ENCODE data around the gene HS6ST1. TPM values are rescaled to one million over a fixed set of nuclear protein-coding genes. Genes with fewer than 3 reads are reported as not detected.
"Not testable (repeated sequence)": the region's sequence is repeated elsewhere in the genome, so short reads cannot be mapped to it uniquely, and the experiment has no call there.

Gene HS6ST1
- total and polyA plus RNA-seq, 2 donors (not counting 1 experiment from before 2014, with no cell fraction given) = 7.8 to 22.7 TPM

GRCh38 chr2:128318245-128318644 is 423 bp downstream of the HS6ST1 start:
- Histone ChIP-seq H3K36me3 (replicated peaks in 1 of 2; ENCODE audit: control extremely low read depth in 1 of 2, control insufficient read depth in 1 of 2, extremely low read depth in 1 of 2, insufficient read depth in 2 of 2, low read length in 1 of 2) (peaks cover 0 to 16% of the 10 kb centered on the region in 2 experiments), H3K4me3 (ENCODE audit: control extremely low read depth in 1 of 5, extremely low read depth in 1 of 5, insufficient read depth in 1 of 5, low read depth in 2 of 5, low read length in 4 of 5) (peak overlapping the region in 4 of 5 experiments; percentile 24 to 79 (median 70)), H3K79me2 (ENCODE audit: control insufficient read depth, insufficient read depth, low read length) (peaks cover 46% of the 10 kb centered on the region), H2AFZ (ENCODE audit: insufficient read depth, low read depth, low read length, poor library complexity, severe bottlenecking) (peak overlapping the region; percentile 73), H4K20me1 (ENCODE audit: control insufficient read depth, insufficient read depth, low read length, poor library complexity, severe bottlenecking) (peaks cover 63% of the 10 kb centered on the region), H3K4me1 (ENCODE audit: control insufficient read depth in 2 of 2, insufficient read depth in 2 of 2, low read length in 2 of 2) (peaks cover 26 to 45% of the 10 kb centered on the region in 2 donors), H3K9ac (ENCODE audit: low read length) (peak overlapping the region; percentile 75)
- H3K27me3 Mint-ChIP-seq; H3K9me3 ChIP-seq (ENCODE audit: control extremely low read depth in 1 of 3, control insufficient read depth in 2 of 3, insufficient read depth in 1 of 3, low read length in 2 of 3); H3K4me2 ChIP-seq (replicated peaks; ENCODE audit: low read depth, low read length, poor library complexity, severe bottlenecking); H3K27me3 ChIP-seq (replicated peaks in 1 of 4; ENCODE audit: control extremely low read depth in 1 of 4, control insufficient read depth in 3 of 4, insufficient read depth in 4 of 4, low read length in 3 of 4); H3K9me3 Mint-ChIP-seq (ENCODE audit: insufficient read depth); H3K27ac ChIP-seq (ENCODE audit: low read length in 2 of 2); POLR2A ChIA-PET: not testable (repeated sequence)
- Mint-ChIP-seq H3K4me3 (peak overlapping the region; percentile 88), H3K4me1 (peaks cover 47% of the 10 kb centered on the region), H3K27ac (peak overlapping the region; percentile 76)
- WGBS (ENCODE audit: insufficient coverage) = under 1% methylated on average over 17 of the region's 55 CpGs
- intact Hi-C loops (cut with micrococcal nuclease) = loop anchor here (5.0 to 10.0 kb wide), 3 partner anchors 226 to 1867 kb away; partner anchors contain the start of genes MZT2B, SAP130, SMPD4 and UGGT1
- ATAC-seq (ENCODE audit: low read depth) (peak; percentile 5), DNase-seq (peak; percentile 73)
- CTCF ChIA-PET = interaction anchor here (1.2 kb wide), 1 partner anchor 12 kb away, joined by 3 read pairs; no protein-coding TSS in a partner anchor

GRCh38 chr2:128317899-128318225 is 806 bp downstream of the HS6ST1 start:
- peaks cover 26 to 45% of the 10 kb centered on the region in 2 donors for H3K4me1 ChIP-seq (ENCODE audit: control insufficient read depth in 2 of 2, insufficient read depth in 2 of 2, low read length in 2 of 2)
- H3K9ac ChIP-seq (ENCODE audit: low read length) = peak overlapping the region; percentile 75

More at GRCh38 chr2:128317899-128318225, 806 bp downstream of the HS6ST1 start:
- H3K27me3 Mint-ChIP-seq; H3K9me3 ChIP-seq (ENCODE audit: control extremely low read depth in 1 of 3, control insufficient read depth in 2 of 3, insufficient read depth in 1 of 3, low read length in 2 of 3); H3K27me3 ChIP-seq (replicated peaks in 1 of 4; ENCODE audit: control extremely low read depth in 1 of 4, control insufficient read depth in 3 of 4, insufficient read depth in 4 of 4, low read length in 3 of 4); DNase-seq; POLR2A ChIA-PET; H3K9me3 Mint-ChIP-seq (ENCODE audit: insufficient read depth): not testable (repeated sequence)
- peak; percentile 9 for ATAC-seq (ENCODE audit: low read depth)
- peak overlapping the region in 4 of 5 experiments; percentile 63 to 89 (median 78) for H3K4me3 ChIP-seq (ENCODE audit: control extremely low read depth in 1 of 5, extremely low read depth in 1 of 5, insufficient read depth in 1 of 5, low read depth in 2 of 5, low read length in 4 of 5)
- H3K36me3 ChIP-seq (replicated peaks in 1 of 2; ENCODE audit: control extremely low read depth in 1 of 2, control insufficient read depth in 1 of 2, extremely low read depth in 1 of 2, insufficient read depth in 2 of 2, low read length in 1 of 2) = peaks cover 0 to 16% of the 10 kb centered on the region in 2 experiments
- intact Hi-C loops (cut with micrococcal nuclease) = loop anchor here (5.0 to 10.0 kb wide), 3 partner anchors 226 to 1867 kb away; partner anchors contain the start of genes MZT2B, SAP130, SMPD4 and UGGT1
- Mint-ChIP-seq H3K4me1 (peaks cover 45% of the 10 kb centered on the region), H3K27ac (peak overlapping the region; percentile 92), H3K4me3 (peak overlapping the region; percentile 98)
- H3K79me2 ChIP-seq (ENCODE audit: control insufficient read depth, insufficient read depth, low read length) = peaks cover 50% of the 10 kb centered on the region
- CTCF ChIA-PET = interaction anchor here (1.1 to 1.2 kb wide), 2 partner anchors 9 to 11 kb away, joined by 3 read pairs; no protein-coding TSS in a partner anchor
- H3K27ac ChIP-seq (ENCODE audit: low read length in 2 of 2) = peak overlapping the region in 1 of 2 donors; percentile 55
- WGBS (ENCODE audit: insufficient coverage) = 0% methylated on average over 5 of the region's 40 CpGs
- peak overlapping the region; percentile 90 for H3K4me2 ChIP-seq (replicated peaks; ENCODE audit: low read depth, low read length, poor library complexity, severe bottlenecking)
- peaks cover 66% of the 10 kb centered on the region for H4K20me1 ChIP-seq (ENCODE audit: control insufficient read depth, insufficient read depth, low read length, poor library complexity, severe bottlenecking)
- H2AFZ ChIP-seq (ENCODE audit: insufficient read depth, low read depth, low read length, poor library complexity, severe bottlenecking) = peak overlapping the region; percentile 73

Measured in B cell (primary cell).